ENCODE data around the gene OR2W3. TPM values are rescaled to one million over a fixed set of nuclear protein-coding genes. Genes with fewer than 3 reads are reported as not detected.
A peak's percentile ranks its signal among the peaks of the same experiment; 100 is the strongest.

OR2W3 gene
- total and polyA plus RNA-seq, 3 experiments from 2014 or later = not detected

DNA sequence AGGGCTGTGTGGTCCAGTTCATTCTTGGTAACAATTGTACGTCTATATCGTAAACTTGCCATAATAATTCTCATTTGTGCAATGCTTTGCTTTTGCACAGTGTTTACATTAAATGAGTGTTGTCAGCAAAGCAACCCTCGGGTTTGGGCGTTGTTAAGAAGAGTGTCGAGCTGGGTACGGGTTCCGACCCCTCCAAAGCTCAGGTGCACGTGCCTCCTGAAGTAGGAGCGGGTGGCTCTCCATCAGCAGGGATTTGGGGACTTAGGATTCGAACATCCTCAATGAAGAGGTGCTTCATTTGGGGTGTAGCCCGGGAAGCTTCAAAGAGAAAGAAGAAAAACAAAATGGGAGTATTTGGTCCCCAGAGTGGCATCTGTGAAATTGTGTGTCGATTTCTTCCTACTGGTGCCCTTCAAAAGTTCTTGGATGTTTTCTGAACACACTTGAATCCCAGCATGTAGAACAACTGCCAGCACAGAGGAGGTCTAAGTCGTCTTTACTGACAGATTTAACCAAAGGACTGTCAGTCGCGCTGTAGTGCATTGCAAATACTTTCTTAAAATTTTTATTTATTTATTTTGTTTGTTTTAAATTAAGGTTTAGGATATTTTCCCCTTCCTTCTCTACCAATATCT is 37.3 kb upstream of the OR2W3 start:
- H3K36me3 ChIP-seq (ENCODE audit: insufficient read depth, low read length) = no peaks in the 10 kb centered on the region
- peak overlapping the region; percentile 49 for H3K4me3 ChIP-seq (ENCODE audit: low read length)
- ChIA-PET CTCF (no interaction called here), POLR2A (no interaction called here)
- H3K9me3 ChIP-seq (ENCODE audit: low read length) = no peaks in the 10 kb centered on the region
- H3K4me1 Mint-ChIP-seq = peaks cover 6 to 13% (median 9%) of the 10 kb centered on the region in 3 donors
- no peak overlapping the region for H3K27ac Mint-ChIP-seq
- H3K9me3 Mint-ChIP-seq = peaks cover 0 to 6% (median 4%) of the 10 kb centered on the region in 5 donors
- DNase-seq = no peak
- peak overlapping the region; percentile 54 for H3K27ac ChIP-seq (ENCODE audit: low read depth, low read length)
- H3K4me3 Mint-ChIP-seq = peak overlapping the region; percentile 38 to 79 (median 51)
- H3K4me1 ChIP-seq (ENCODE audit: insufficient read depth, low read length) = no peaks in the 10 kb centered on the region
- H3K36me3 Mint-ChIP-seq = peaks cover 0 to 5% (median 0%) of the 10 kb centered on the region in 3 donors
- peaks cover 4% of the 10 kb centered on the region for H3K27me3 ChIP-seq (ENCODE audit: insufficient read depth, low read length, poor library complexity, severe bottlenecking)
- peaks cover 35 to 59% of the 10 kb centered on the region in 2 donors for H3K27me3 Mint-ChIP-seq

DNA sequence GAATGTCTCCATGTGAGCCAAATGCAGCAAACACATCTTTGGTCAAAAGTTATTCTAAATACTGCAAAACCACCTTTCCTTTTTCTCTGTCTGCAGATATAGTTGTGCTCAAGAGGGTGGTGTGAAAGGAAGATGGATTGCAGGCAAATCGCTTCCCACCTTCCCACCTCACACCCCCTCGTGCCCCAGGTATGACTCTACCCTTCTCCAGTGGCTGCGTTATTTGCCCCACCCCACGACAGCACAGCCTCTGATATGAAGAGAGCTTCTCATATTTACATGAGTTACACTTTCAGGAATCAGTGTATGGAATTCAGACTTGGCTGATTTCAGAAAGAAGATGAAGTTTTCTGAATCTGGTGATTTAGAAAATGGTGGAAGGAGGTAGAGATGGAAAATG is 32.6 kb upstream of the OR2W3 start:
- Mint-ChIP-seq H3K27ac (no peak overlapping the region), H3K4me3 (no peak overlapping the region), H3K36me3 (peaks cover 0 to 5% (median 0%) of the 10 kb centered on the region in 3 donors), H3K27me3 (peaks cover 22 to 35% of the 10 kb centered on the region in 2 donors), H3K4me1 (peaks cover 5 to 7% (median 5%) of the 10 kb centered on the region in 3 donors), H3K9me3 (peaks cover 0 to 5% (median 3%) of the 10 kb centered on the region in 5 donors)
- POLR2A ChIA-PET = no interaction called here
- H3K27me3 ChIP-seq (ENCODE audit: insufficient read depth, low read length, poor library complexity, severe bottlenecking) = peaks cover 4% of the 10 kb centered on the region
- no peaks in the 10 kb centered on the region for H3K4me1 ChIP-seq (ENCODE audit: insufficient read depth, low read length)
- CTCF ChIA-PET = no interaction called here
- no peaks in the 10 kb centered on the region for H3K9me3 ChIP-seq (ENCODE audit: low read length)
- no peak overlapping the region for H3K27ac ChIP-seq (ENCODE audit: low read depth, low read length)
- H3K4me3 ChIP-seq (ENCODE audit: low read length) = no peak overlapping the region
- no peaks in the 10 kb centered on the region for H3K36me3 ChIP-seq (ENCODE audit: insufficient read depth, low read length)
- no peak for DNase-seq

DNA sequence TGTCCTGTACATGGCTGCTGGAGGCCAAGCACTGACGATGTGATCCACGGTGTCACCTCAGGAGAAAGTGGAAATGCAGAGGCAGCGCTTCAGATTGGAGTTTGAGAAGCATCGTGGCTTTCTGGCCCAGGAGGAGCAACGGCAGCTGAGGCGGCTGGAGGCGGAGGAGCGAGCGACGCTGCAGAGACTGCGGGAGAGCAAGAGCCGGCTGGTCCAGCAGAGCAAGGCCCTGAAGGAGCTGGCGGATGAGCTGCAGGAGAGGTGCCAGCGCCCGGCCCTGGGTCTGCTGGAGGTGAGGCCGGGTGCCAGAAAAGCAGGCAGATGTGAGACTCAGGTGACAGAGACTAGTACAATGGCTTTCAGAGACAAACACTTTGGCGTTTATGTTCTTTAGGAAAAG is 30.7 kb upstream of the OR2W3 start:
- POLR2A ChIA-PET = no interaction called here
- Histone ChIP-seq H3K4me1 (ENCODE audit: insufficient read depth, low read length) (no peaks in the 10 kb centered on the region), H3K27me3 (ENCODE audit: insufficient read depth, low read length, poor library complexity, severe bottlenecking) (no peaks in the 10 kb centered on the region), H3K27ac (ENCODE audit: low read depth, low read length) (no peak overlapping the region), H3K4me3 (ENCODE audit: low read length) (no peak overlapping the region), H3K9me3 (ENCODE audit: low read length) (no peaks in the 10 kb centered on the region), H3K36me3 (ENCODE audit: insufficient read depth, low read length) (no peaks in the 10 kb centered on the region)
- Mint-ChIP-seq H3K36me3 (no peaks in the 10 kb centered on the region), H3K4me1 (no peaks in the 10 kb centered on the region), H3K27ac (no peak overlapping the region), H3K4me3 (no peak overlapping the region), H3K9me3 (peaks cover 0 to 3% (median 2%) of the 10 kb centered on the region in 5 donors), H3K27me3 (peaks cover 9 to 18% of the 10 kb centered on the region in 2 donors)
- CTCF ChIA-PET = no interaction called here
- no peak for DNase-seq

DNA sequence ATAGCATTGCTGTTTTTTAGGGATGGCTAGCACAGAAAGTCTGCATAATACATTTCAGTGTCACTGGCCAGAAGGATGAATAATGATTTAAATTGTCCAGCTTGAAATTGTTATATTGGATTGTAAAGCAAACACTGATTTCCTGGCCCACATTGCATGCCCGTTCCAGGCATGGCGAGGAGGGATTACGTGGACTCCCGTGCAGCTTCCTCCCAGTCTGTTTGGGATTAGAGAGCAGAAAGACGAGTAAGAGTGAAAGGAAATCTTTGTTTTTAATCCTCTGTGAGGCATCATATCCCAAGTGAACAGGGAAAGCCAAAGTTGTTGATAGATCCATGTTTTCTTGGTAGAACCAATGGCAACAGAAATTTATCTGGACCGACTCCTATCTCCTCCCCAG is 30.0 kb upstream of the OR2W3 start:
- H3K36me3 ChIP-seq (ENCODE audit: insufficient read depth, low read length) = no peaks in the 10 kb centered on the region
- Mint-ChIP-seq H3K36me3 (no peaks in the 10 kb centered on the region), H3K9me3 (peaks cover 0 to 4% (median 2%) of the 10 kb centered on the region in 5 donors), H3K4me3 (no peak overlapping the region), H3K27me3 (peaks cover 9 to 11% of the 10 kb centered on the region in 2 donors), H3K4me1 (no peaks in the 10 kb centered on the region), H3K27ac (no peak overlapping the region)
- H3K4me3 ChIP-seq (ENCODE audit: low read length) = no peak overlapping the region
- no peak for DNase-seq
- ChIA-PET POLR2A (no interaction called here), CTCF (no interaction called here)
- H3K27me3 ChIP-seq (ENCODE audit: insufficient read depth, low read length, poor library complexity, severe bottlenecking) = no peaks in the 10 kb centered on the region
- H3K27ac ChIP-seq (ENCODE audit: low read depth, low read length) = no peak overlapping the region
- H3K9me3 ChIP-seq (ENCODE audit: low read length) = no peaks in the 10 kb centered on the region
- H3K4me1 ChIP-seq (ENCODE audit: insufficient read depth, low read length) = no peaks in the 10 kb centered on the region

DNA sequence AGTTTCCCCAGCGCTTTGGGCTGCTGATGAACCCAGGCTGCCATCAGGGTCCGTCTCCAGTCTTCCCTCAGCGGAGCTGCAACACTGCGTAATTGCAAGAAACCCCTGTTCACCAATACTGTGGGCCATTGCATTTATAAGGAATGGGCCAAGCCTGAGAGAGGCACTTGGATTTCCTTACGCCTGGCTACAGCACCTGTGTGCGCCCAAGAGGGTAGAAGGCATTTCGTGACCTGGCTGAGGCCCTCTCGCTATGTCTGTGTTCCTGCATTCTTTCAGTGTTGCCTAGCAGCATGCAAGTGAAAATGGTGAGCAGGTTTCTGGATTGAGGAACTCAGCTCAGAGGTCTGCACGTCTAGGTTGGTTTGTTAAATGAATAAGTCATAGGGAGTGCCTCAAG is 12.0 kb upstream of the OR2W3 start:
- no peaks in the 10 kb centered on the region for H3K36me3 Mint-ChIP-seq
- no peaks in the 10 kb centered on the region for H3K27me3 Mint-ChIP-seq
- ChIA-PET POLR2A (no interaction called here), CTCF (no interaction called here)
- Histone ChIP-seq H3K27ac (ENCODE audit: low read depth, low read length) (no peak overlapping the region), H3K36me3 (ENCODE audit: insufficient read depth, low read length) (no peaks in the 10 kb centered on the region), H3K9me3 (ENCODE audit: low read length) (no peaks in the 10 kb centered on the region), H3K4me1 (ENCODE audit: insufficient read depth, low read length) (no peaks in the 10 kb centered on the region), H3K27me3 (ENCODE audit: insufficient read depth, low read length, poor library complexity, severe bottlenecking) (no peaks in the 10 kb centered on the region), H3K4me3 (ENCODE audit: low read length) (no peak overlapping the region)
- H3K27ac Mint-ChIP-seq = no peak overlapping the region
- DNase-seq = no peak
- peaks cover 0 to 4% (median 0%) of the 10 kb centered on the region in 5 donors for H3K9me3 Mint-ChIP-seq
- H3K4me1 Mint-ChIP-seq = no peaks in the 10 kb centered on the region
- no peak overlapping the region for H3K4me3 Mint-ChIP-seq

DNA sequence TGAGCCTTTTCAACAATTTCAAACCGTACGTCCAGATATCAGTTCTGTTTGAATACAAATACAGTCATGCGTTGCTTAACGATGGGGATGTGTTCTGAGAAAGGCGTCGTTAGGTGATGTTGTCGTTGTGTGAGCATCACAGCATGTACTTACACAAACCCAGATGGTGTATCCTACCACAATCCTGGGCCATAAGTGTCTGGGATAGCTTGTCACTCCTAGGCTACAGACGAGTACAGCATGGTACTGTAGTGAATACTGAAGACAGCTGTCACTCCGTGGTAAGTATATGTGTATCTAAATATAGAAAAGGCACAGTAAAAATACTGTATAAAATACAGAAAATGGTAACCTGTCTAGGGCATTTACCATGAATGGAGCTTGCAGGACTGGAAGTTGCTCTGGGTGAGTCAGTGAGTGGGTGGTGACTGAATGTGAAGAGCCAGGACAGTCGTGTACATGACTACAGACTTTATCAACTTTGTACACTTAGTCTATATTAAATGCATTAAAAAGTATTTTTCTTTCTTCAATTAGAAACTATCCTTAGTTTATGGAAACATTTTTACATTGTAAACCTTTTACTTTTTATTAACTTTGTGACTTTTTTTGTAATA is 10.5 kb upstream of the OR2W3 start:
- ChIA-PET CTCF (no interaction called here), POLR2A (no interaction called here)
- Mint-ChIP-seq H3K4me1 (no peaks in the 10 kb centered on the region), H3K4me3 (no peak overlapping the region), H3K27me3 (no peaks in the 10 kb centered on the region), H3K27ac (no peak overlapping the region), H3K36me3 (no peaks in the 10 kb centered on the region), H3K9me3 (peaks cover 0 to 2% (median 0%) of the 10 kb centered on the region in 5 donors)
- no peaks in the 10 kb centered on the region for H3K4me1 ChIP-seq (ENCODE audit: insufficient read depth, low read length)
- no peak for DNase-seq
- no peaks in the 10 kb centered on the region for H3K27me3 ChIP-seq (ENCODE audit: insufficient read depth, low read length, poor library complexity, severe bottlenecking)
- no peak overlapping the region for H3K4me3 ChIP-seq (ENCODE audit: low read length)
- H3K27ac ChIP-seq (ENCODE audit: low read depth, low read length) = no peak overlapping the region
- H3K9me3 ChIP-seq (ENCODE audit: low read length) = no peaks in the 10 kb centered on the region
- no peaks in the 10 kb centered on the region for H3K36me3 ChIP-seq (ENCODE audit: insufficient read depth, low read length)

DNA sequence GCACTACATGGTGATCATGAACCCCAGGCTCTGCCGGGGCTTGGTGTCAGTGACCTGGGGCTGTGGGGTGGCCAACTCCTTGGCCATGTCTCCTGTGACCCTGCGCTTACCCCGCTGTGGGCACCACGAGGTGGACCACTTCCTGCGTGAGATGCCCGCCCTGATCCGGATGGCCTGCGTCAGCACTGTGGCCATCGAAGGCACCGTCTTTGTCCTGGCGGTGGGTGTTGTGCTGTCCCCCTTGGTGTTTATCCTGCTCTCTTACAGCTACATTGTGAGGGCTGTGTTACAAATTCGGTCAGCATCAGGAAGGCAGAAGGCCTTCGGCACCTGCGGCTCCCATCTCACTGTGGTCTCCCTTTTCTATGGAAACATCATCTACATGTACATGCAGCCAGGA is 589 bp downstream of the OR2W3 start:
- Mint-ChIP-seq H3K27me3 (no peaks in the 10 kb centered on the region), H3K4me3 (no peak overlapping the region), H3K36me3 (peaks cover 0 to 2% (median 0%) of the 10 kb centered on the region in 3 donors), H3K27ac (no peak overlapping the region), H3K4me1 (no peaks in the 10 kb centered on the region), H3K9me3 (peaks cover 0 to 11% (median 2%) of the 10 kb centered on the region in 5 donors)
- Histone ChIP-seq H3K4me3 (ENCODE audit: low read length) (no peak overlapping the region), H3K4me1 (ENCODE audit: insufficient read depth, low read length) (no peaks in the 10 kb centered on the region), H3K27ac (ENCODE audit: low read depth, low read length) (no peak overlapping the region), H3K27me3 (ENCODE audit: insufficient read depth, low read length, poor library complexity, severe bottlenecking) (no peaks in the 10 kb centered on the region), H3K36me3 (ENCODE audit: insufficient read depth, low read length) (no peaks in the 10 kb centered on the region), H3K9me3 (ENCODE audit: low read length) (no peaks in the 10 kb centered on the region)
- POLR2A ChIA-PET = no interaction called here
- no peak for DNase-seq
- CTCF ChIA-PET = no interaction called here

DNA sequence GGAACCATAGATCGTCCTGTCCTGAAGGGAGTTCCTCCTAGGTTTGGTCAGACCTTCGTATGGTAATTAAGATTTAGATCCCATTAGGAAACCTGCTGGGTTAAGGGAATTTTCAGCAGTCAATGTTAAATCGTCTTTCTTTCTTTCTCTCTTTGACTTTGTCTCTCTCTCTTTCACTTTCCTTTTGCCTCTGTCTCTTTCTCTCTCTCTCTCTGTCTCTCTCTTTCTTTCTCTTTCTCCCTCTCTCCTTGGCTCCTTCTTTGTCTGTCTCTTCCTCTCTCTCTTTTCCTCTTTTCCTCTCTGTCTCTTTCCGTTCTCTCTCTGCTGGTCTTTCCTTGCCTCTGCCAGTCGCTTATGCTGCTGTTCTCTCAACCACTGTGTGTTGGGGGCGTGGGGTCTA is 8.7 kb downstream of the OR2W3 start:
- no peaks in the 10 kb centered on the region for H3K9me3 ChIP-seq (ENCODE audit: low read length)
- H3K27ac ChIP-seq (ENCODE audit: low read depth, low read length) = no peak overlapping the region
- peaks cover 0 to 3% (median 2%) of the 10 kb centered on the region in 3 donors for H3K36me3 Mint-ChIP-seq
- H3K4me3 ChIP-seq (ENCODE audit: low read length) = no peak overlapping the region
- no peak for DNase-seq
- peak overlapping the region in 1 of 7 donors; percentile 10 for H3K4me3 Mint-ChIP-seq
- no peaks in the 10 kb centered on the region for H3K36me3 ChIP-seq (ENCODE audit: insufficient read depth, low read length)
- H3K27ac Mint-ChIP-seq = peak overlapping the region in 2 of 8 donors; percentile 41 to 66
- H3K4me1 ChIP-seq (ENCODE audit: insufficient read depth, low read length) = no peaks in the 10 kb centered on the region
- ChIA-PET CTCF (no interaction called here), POLR2A (no interaction called here)
- H3K9me3 Mint-ChIP-seq = peaks cover 2 to 16% (median 12%) of the 10 kb centered on the region in 5 donors
- no peaks in the 10 kb centered on the region for H3K27me3 ChIP-seq (ENCODE audit: insufficient read depth, low read length, poor library complexity, severe bottlenecking)
- H3K27me3 Mint-ChIP-seq = no peaks in the 10 kb centered on the region
- peaks cover 19 to 30% (median 25%) of the 10 kb centered on the region in 3 donors for H3K4me1 Mint-ChIP-seq
